ENCODE data around the gene HSBP1L1. TPM values are rescaled to one million over a fixed set of nuclear protein-coding genes. Genes with fewer than 3 reads are reported as not detected.

Gene HSBP1L1
- total and polyA plus RNA-seq, 2 of the 13 experiments (the other 11 are each of a cell fraction or from before 2014, with no cell fraction given) = 22.6 to 45.1 TPM

DNA sequence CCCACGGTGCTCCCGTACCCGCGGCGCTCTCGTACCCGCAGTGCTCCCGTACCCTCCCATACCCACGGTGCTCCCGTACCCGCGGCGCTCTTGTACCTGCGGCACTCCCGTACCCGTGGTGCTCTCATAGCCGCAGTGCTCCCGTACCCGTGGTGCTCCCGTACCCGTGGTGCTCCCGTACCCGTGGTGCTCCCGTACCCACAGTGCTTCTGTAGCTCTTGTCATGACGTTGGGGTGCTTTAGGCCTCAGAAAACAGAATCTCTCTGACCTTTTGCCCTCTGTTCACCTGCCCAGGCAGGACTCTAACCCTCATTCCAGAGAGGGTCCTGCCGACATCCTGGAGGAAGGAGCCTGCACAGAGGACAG, 48.3 kb upstream of the HSBP1L1 start:
- POLR2A ChIA-PET = no interaction called here
- Histone ChIP-seq H3K79me2 (ENCODE audit: insufficient read depth, low read length) (peaks cover 4% of the 10 kb centered on the region), H3K27me3 (ENCODE audit: control insufficient read depth in 1 of 2, insufficient read depth in 2 of 2, low read length in 2 of 2) (no peaks in the 10 kb centered on the region), H3K4me2 (ENCODE audit: low read depth, low read length) (no peak overlapping the region), H4K20me1 (ENCODE audit: insufficient read depth, low read length) (peaks cover 23% of the 10 kb centered on the region; the same call in 1 of the 2 replicates), H2AFZ (ENCODE audit: low read length) (no peak overlapping the region), H3K36me3 (replicated peaks in 1 of 2; ENCODE audit: control insufficient read depth in 1 of 2, insufficient read depth in 2 of 2, low read length in 2 of 2) (peaks cover 14 to 41% of the 10 kb centered on the region in 2 experiments; a peak in 4 of 5 replicates), H3K9me3 (ENCODE audit: low read length) (no peaks in the 10 kb centered on the region), H3K4me3 (replicated peaks in 1 of 3; ENCODE audit: insufficient read depth in 1 of 3, low read depth in 2 of 3, low read length in 3 of 3) (no peak overlapping the region), H3K9ac (ENCODE audit: insufficient read depth, low read depth, low read length) (no peak overlapping the region), H3K4me1 (ENCODE audit: insufficient read depth, low read length) (no peaks in the 10 kb centered on the region), H3K27ac (ENCODE audit: extremely low read length, insufficient read depth, low read length) (no peak overlapping the region)
- BruUV-seq (replicated peaks) = no TSS peak
- TF ChIP-seq IRX3 (CRISPR knock-in tag; IDR thresholded peaks at IDR 0.05; ENCODE audit: borderline replicate concordance, low read depth) = no peak
- peak; percentile 93 for TF ChIP-seq ZNF263 (CRISPR knock-in tag; IDR thresholded peaks at IDR 0.05)
- no peak for ATAC-seq
- CTCF ChIA-PET (ENCODE audit: low intra/inter-chr PET ratio, low total read pairs) = no interaction called here
- in situ Hi-C loops (cut with HindIII; ENCODE audit: extremely low pct_ligation_motif_present, low pct_unique_long_range_greater_than_20kb) = no loop called here
- no peak for FAIRE-seq
- 69% methylated on average over 18 of the region's 26 CpGs for WGBS (ENCODE audit: low lambda C conversion rate)
- intact Hi-C loops (cut with micrococcal nuclease; ENCODE audit: unreplicated experiment) = no loop called here
- DNase-seq (ENCODE audit: low spot score) = no peak

DNA sequence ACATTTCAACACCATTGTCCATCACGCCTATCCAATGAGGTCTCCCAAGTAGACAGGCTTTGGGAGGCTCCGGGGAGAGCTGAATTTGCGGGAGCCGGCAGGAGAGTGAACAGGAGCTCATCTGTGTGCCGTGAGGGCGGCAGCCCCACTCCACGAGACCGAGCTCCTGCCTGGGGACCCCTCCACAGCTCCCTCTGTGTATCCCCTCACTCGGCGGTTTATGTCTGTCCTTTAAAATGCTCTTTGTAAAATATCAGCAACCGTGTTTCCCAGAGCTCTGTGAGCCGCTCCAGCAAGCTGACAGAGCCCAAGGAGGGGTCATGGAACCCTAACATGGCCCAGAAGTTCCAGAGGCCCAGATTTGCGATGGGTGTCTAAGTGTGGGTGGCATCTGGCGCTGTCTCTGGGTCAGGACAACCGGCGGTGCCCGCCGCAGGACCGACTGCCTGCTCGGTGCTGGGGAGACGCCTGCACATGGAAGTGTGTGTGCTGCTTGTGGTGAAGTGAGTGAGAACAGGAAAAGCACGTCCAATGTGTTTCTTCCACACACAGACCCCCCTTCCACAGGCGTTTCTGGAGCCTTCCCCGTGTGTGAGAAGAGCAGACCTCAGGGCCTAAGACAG, 47.8 kb upstream of the HSBP1L1 start:
- Histone ChIP-seq H3K36me3 (replicated peaks in 1 of 2; ENCODE audit: control insufficient read depth in 1 of 2, insufficient read depth in 2 of 2, low read length in 2 of 2) (peaks cover 14 to 41% of the 10 kb centered on the region in 2 experiments; a peak in 4 of 5 replicates), H2AFZ (ENCODE audit: low read length) (no peak overlapping the region), H3K27ac (ENCODE audit: extremely low read length, insufficient read depth, low read length) (no peak overlapping the region), H3K79me2 (ENCODE audit: insufficient read depth, low read length) (peaks cover 4% of the 10 kb centered on the region), H3K4me1 (ENCODE audit: insufficient read depth, low read length) (no peaks in the 10 kb centered on the region), H3K9me3 (ENCODE audit: low read length) (no peaks in the 10 kb centered on the region), H3K27me3 (ENCODE audit: control insufficient read depth in 1 of 2, insufficient read depth in 2 of 2, low read length in 2 of 2) (no peaks in the 10 kb centered on the region), H3K9ac (ENCODE audit: insufficient read depth, low read depth, low read length) (no peak overlapping the region), H3K4me2 (ENCODE audit: low read depth, low read length) (no peak overlapping the region), H3K4me3 (replicated peaks in 1 of 3; ENCODE audit: insufficient read depth in 1 of 3, low read depth in 2 of 3, low read length in 3 of 3) (no peak overlapping the region), H4K20me1 (ENCODE audit: insufficient read depth, low read length) (peaks cover 21% of the 10 kb centered on the region; the same call in 1 of the 2 replicates)
- in situ Hi-C loops (cut with HindIII; ENCODE audit: extremely low pct_ligation_motif_present, low pct_unique_long_range_greater_than_20kb) (no loop called here), intact Hi-C loops (cut with micrococcal nuclease; ENCODE audit: unreplicated experiment) (no loop called here)
- CTCF ChIA-PET (ENCODE audit: low intra/inter-chr PET ratio, low total read pairs) = no interaction called here
- DNase-seq (ENCODE audit: low spot score) (no peak), FAIRE-seq (no peak), ATAC-seq (no peak)
- WGBS (ENCODE audit: low lambda C conversion rate) = 99% methylated on average over 21 of the region's 24 CpGs
- POLR2A ChIA-PET = no interaction called here
- no TSS peak for BruUV-seq (replicated peaks)
- TF ChIP-seq HOXA9 (CRISPR knock-in tag; IDR thresholded peaks at IDR 0.05; ENCODE audit: borderline replicate concordance) (no peak), ZNF24 (IDR thresholded peaks at IDR 0.05) (no peak), SCMH1 (CRISPR knock-in tag; IDR thresholded peaks at IDR 0.05; ENCODE audit: borderline replicate concordance) (no peak), ZNF101 (CRISPR knock-in tag; IDR thresholded peaks at IDR 0.05; ENCODE audit: borderline replicate concordance, low read depth) (no peak), ZNF441 (CRISPR knock-in tag; IDR thresholded peaks at IDR 0.05; ENCODE audit: borderline replicate concordance) (no peak), JDP2 (CRISPR knock-in tag; IDR thresholded peaks at IDR 0.05; ENCODE audit: borderline replicate concordance) (no peak)
- TF ChIP-seq, protein P1, sequence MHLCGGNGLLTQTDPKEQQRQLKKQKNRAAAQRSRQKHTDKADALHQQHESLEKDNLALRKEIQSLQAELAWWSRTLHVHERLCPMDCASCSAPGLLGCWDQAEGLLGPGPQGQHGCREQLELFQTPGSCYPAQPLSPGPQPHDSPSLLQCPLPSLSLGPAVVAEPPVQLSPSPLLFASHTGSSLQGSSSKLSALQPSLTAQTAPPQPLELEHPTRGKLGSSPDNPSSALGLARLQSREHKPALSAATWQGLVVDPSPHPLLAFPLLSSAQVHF (CRISPR knock-in tag; IDR thresholded peaks at IDR 0.05) = no peak
- TF ChIP-seq, protein P2, sequence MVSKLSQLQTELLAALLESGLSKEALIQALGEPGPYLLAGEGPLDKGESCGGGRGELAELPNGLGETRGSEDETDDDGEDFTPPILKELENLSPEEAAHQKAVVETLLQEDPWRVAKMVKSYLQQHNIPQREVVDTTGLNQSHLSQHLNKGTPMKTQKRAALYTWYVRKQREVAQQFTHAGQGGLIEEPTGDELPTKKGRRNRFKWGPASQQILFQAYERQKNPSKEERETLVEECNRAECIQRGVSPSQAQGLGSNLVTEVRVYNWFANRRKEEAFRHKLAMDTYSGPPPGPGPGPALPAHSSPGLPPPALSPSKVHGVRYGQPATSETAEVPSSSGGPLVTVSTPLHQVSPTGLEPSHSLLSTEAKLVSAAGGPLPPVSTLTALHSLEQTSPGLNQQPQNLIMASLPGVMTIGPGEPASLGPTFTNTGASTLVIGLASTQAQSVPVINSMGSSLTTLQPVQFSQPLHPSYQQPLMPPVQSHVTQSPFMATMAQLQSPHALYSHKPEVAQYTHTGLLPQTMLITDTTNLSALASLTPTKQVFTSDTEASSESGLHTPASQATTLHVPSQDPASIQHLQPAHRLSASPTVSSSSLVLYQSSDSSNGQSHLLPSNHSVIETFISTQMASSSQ (IDR thresholded peaks at IDR 0.05; ENCODE audit: low read depth) = no peak
- TF ChIP-seq, protein P2 (CRISPR knock-in tag; IDR thresholded peaks at IDR 0.05; ENCODE audit: borderline replicate concordance) = no peak

Data from HepG2 (cell line).